GM12874 (cell line): Measurements from ENCODE around the gene RNU6-1.

ENCODE experiments used
- CTCF ChIP-seq: IDR thresholded peaks from 2 replicates; pipeline ENCODE4 v1.5.1; 2011; ENCODE audit warnings: low read depth, mild to moderate bottlenecking, control low read depth, low read length, moderate library complexity; ENCODE audit not compliant: insufficient read depth

RNU6-1 gene

GRCh38 chr15:67818464-67818863 lies 21.4 kb downstream of the RNU6-1 start:
- no peak for TF ChIP-seq CTCF

GRCh38 chr15:67816668-67817067 lies 23.2 kb downstream of the RNU6-1 start:
- TF ChIP-seq CTCF: no peak

- TF ChIP-seq CTCF: no peak
Measured at GRCh38 chr15:67815036-67815592, 24.7 kb downstream of the RNU6-1 start.

- TF ChIP-seq CTCF: no peak
Measured at GRCh38 chr15:67813104-67813634, 26.7 kb downstream of the RNU6-1 start.

- TF ChIP-seq CTCF: no peak
Measured at GRCh38 chr15:67812241-67812644, 27.6 kb downstream of the RNU6-1 start.

GRCh38 chr15:67809866-67810265 lies 30.0 kb downstream of the RNU6-1 start:
- TF ChIP-seq CTCF: no peak

GRCh38 chr15:67809441-67809840 lies 30.4 kb downstream of the RNU6-1 start:
- TF ChIP-seq CTCF: no peak
